HepG2 (cell line): ENCODE data around the gene E2F3.

Experiments used
- KLF16 ChIP-seq, 2 experiments: sonication (generic) in 1 of 2; formaldehyde crosslinking in 1 of 2; IDR thresholded peaks; 2 replicates each; pipeline versions ENCODE4 v1.6.1 to v1.8.0; 2016 to 2023; ENCODE audit warnings: missing genetic modification reagents in 2 of 2, missing compliant biosample characterization in 1 of 2
- MTF2 ChIP-seq: sonication (generic); formaldehyde crosslinking; IDR thresholded peaks from 2 replicates; pipeline ENCODE4 v1.5.0; 2020; ENCODE audit warnings: missing genetic modification reagents, borderline replicate concordance
- MYNN ChIP-seq: sonication (generic); formaldehyde crosslinking; IDR thresholded peaks from 2 replicates; pipeline ENCODE4 v1.4.0; 2020; ENCODE audit warnings: mild to moderate bottlenecking, low read depth, missing genetic modification reagents
- TFE3 ChIP-seq: IDR thresholded peaks from 2 replicates; pipeline ENCODE4 v1.6.1; 2016
- WIZ ChIP-seq: sonication (generic); formaldehyde crosslinking; IDR thresholded peaks from 2 replicates; pipeline ENCODE4 v1.5.1; 2020; ENCODE audit warnings: mild to moderate bottlenecking, missing genetic modification reagents
- ZNF318 ChIP-seq: sonication (generic); formaldehyde crosslinking; IDR thresholded peaks from 2 replicates; pipeline ENCODE4 v1.4.0; 2020; ENCODE audit warnings: mild to moderate bottlenecking, missing genetic modification reagents

GRCh38 chr6:20433929-20434328 lies 32.2 kb downstream of the E2F3 start:
- TF ChIP-seq WIZ (CRISPR knock-in tag): no peak
- no peak for TF ChIP-seq ZNF318
- TF ChIP-seq MYNN (CRISPR knock-in tag): no peak
- no peak for TF ChIP-seq KLF16 (CRISPR knock-in tag; IDR thresholded peaks at IDR 0.05)
- TF ChIP-seq TFE3 (CRISPR knock-in tag): no peak
- TF ChIP-seq MTF2 (CRISPR knock-in tag): no peak
